GM12865 (cell line): ENCODE measurements around the gene RNF186.
"Not testable (repeated sequence)": the region's sequence is repeated elsewhere in the genome, so short reads cannot be mapped to it uniquely, and the experiment has no call there.

Source experiments
- DNase-seq: peaks from one replicate; pipeline ENCODE4 v3.0.0; 2010; ENCODE audit warnings: low read depth
- H3K4me3 ChIP-seq: 2 replicates; pipeline ENCODE4 v1.5.1; 2011; ENCODE audit warnings: mild to moderate bottlenecking, low read depth, low read length, control low read depth
- CTCF ChIP-seq: IDR thresholded peaks from 2 replicates; pipeline ENCODE4 v1.5.1; 2011; ENCODE audit warnings: low read length, control low read depth, low read depth, inconsistent platforms; ENCODE audit not compliant: insufficient read depth; ENCODE audit errors: missing control alignments

The RNF186 gene

GRCh38 chr1:19825298-19825697 lies 10.2 kb upstream of the RNF186 start:
- TF ChIP-seq CTCF, result no peak
- no peak overlapping the region for H3K4me3 ChIP-seq
- DNase-seq, result no peak

- DNase-seq, result peak; percentile 16
- TF ChIP-seq CTCF, result no peak
- no peak overlapping the region for H3K4me3 ChIP-seq
These were observed 9.5 kb upstream of the RNF186 start for GRCh38 chr1:19824541-19824940.

GRCh38 chr1:19824036-19824435 lies 9.0 kb upstream of the RNF186 start:
- no peak for TF ChIP-seq CTCF
- H3K4me3 ChIP-seq, result no peak overlapping the region
- DNase-seq, result no peak

GRCh38 chr1:19819701-19820100 lies 4.6 kb upstream of the RNF186 start:
- TF ChIP-seq CTCF, result no peak
- no peak for DNase-seq
- H3K4me3 ChIP-seq, result no peak overlapping the region

GRCh38 chr1:19818324-19818723 lies 3.2 kb upstream of the RNF186 start:
- no peak overlapping the region for H3K4me3 ChIP-seq
- no peak for DNase-seq
- TF ChIP-seq CTCF, result no peak

GRCh38 chr1:19817160-19817559 lies 2.1 kb upstream of the RNF186 start:
- TF ChIP-seq CTCF, result no peak
- no peak overlapping the region for H3K4me3 ChIP-seq
- DNase-seq, result no peak

- not testable (repeated sequence) for DNase-seq, H3K4me3 ChIP-seq
These were observed 1.6 kb upstream of the RNF186 start for GRCh38 chr1:19816737-19817086.
